Psoas muscle (tissue), 8 donors: Measurements from ENCODE around the gene CAPN2. TPM values are rescaled to one million over a fixed set of nuclear protein-coding genes. Genes with fewer than 3 reads are reported as not detected.
A peak's percentile ranks its signal among the peaks of the same experiment; 100 is the strongest.

ENCODE experiments used
- ATAC-seq, 4 donors: fragments of 200-7000 bp; cut with Tn5 transposase; one replicate each; pipeline ENCODE4 v1.9.1; 2020; ENCODE audit warnings: moderate library complexity in 3 of 4, mild to moderate bottlenecking in 2 of 4
- DNase-seq, 2 donors: peaks; one replicate each; pipeline ENCODE4 v3.0.0-alpha.2; 2020
- H3K27ac ChIP-seq: fragments of 200-600 bp; one replicate; pipeline ENCODE4 v1.8.0; 2022
- H3K27me3 ChIP-seq, 3 donors: fragments of 200-600 bp in 1 of 3; one replicate each; pipeline versions ENCODE4 v1.6.1 to v1.8.0; 2013 to 2022; ENCODE audit warnings: low read length in 2 of 3, mild to moderate bottlenecking in 2 of 3, moderate library complexity in 1 of 3; ENCODE audit not compliant: insufficient read depth in 3 of 3
- H3K36me3 ChIP-seq, 2 donors: fragments of 200-600 bp in 1 of 2; one replicate each; pipeline versions ENCODE4 v1.6.1 to v1.8.0; 2013 to 2022; ENCODE audit warnings: low read depth in 1 of 2, mild to moderate bottlenecking in 1 of 2, moderate library complexity in 1 of 2; ENCODE audit not compliant: insufficient read depth in 1 of 2
- H3K4me1 ChIP-seq: fragments of 200-600 bp; one replicate; pipeline ENCODE4 v1.8.0; 2022
- H3K4me3 ChIP-seq: fragments of 200-600 bp; one replicate; pipeline ENCODE4 v1.8.0; 2022; ENCODE audit warnings: mild to moderate bottlenecking
- H3K9me3 ChIP-seq: fragments of 200-600 bp; one replicate; pipeline ENCODE4 v1.8.0; 2022
- WGBS, 3 donors: extraction: QIAGEN DNeasy Blood & Tissue Kit; methylation state at CpG; one replicate each; pipeline versions ENCODE4 v1.1.6 to v1.1.7; 2013; 5-methylcytosine and 5-hydroxymethylcytosine counted together
- intact Hi-C, 2 donors: fragments of 100-400 bp; cut with DNase I; formaldehyde crosslinking; loops; one replicate each; pipeline versions ENCODE4 v1.11.0 to v1.14.2; 2022
- polyA plus RNA-seq, 3 donors: library from polyadenylated mRNA; stranded (reverse); fragments of 200-250 nt; gene quantifications; one replicate each; pipeline ENCODE4 v1.2.3, GENCODE V29; 2013
- total RNA-seq, 4 donors: library from RNA; stranded (reverse); fragmentation: NEBNext Ultra II Directional in 2 of 4; extraction: Animal tissue kit (Norgen Biotek cat#: 25700) in 2 of 4; gene quantifications; one replicate each; pipeline versions ENCODE4 v1.2.1 to v1.2.4, GENCODE V29; 2021 to 2023
- TF ChIP-seq, protein P1 (sequence below): fragments of 200-600 bp; IDR thresholded peaks from one replicate; pipeline ENCODE4 v1.8.0; 2022; ENCODE audit warnings: antibody characterized with exemption
- donor health status: healthy with polysubstance abuse.
- donor health status: DM: no; HTN: no; CAD: no; lungs with moderate emphysema.
- donor health status: Bipolar disorder and iron deficiency.
- donor health status: healthy.
- donor health status: DM: yes; HTN: yes; CAD: no.
- donor health status: DM: no; HTN: no; CAD: no.
- donor health status: DM: no; HTN: no; CAD: no.
- donor health status: DM: yes; HTN: yes; CAD: no.

CAPN2 gene
- total and polyA plus RNA-seq, 7 donors: 47.6 to 157 (median 105) TPM

DNA sequence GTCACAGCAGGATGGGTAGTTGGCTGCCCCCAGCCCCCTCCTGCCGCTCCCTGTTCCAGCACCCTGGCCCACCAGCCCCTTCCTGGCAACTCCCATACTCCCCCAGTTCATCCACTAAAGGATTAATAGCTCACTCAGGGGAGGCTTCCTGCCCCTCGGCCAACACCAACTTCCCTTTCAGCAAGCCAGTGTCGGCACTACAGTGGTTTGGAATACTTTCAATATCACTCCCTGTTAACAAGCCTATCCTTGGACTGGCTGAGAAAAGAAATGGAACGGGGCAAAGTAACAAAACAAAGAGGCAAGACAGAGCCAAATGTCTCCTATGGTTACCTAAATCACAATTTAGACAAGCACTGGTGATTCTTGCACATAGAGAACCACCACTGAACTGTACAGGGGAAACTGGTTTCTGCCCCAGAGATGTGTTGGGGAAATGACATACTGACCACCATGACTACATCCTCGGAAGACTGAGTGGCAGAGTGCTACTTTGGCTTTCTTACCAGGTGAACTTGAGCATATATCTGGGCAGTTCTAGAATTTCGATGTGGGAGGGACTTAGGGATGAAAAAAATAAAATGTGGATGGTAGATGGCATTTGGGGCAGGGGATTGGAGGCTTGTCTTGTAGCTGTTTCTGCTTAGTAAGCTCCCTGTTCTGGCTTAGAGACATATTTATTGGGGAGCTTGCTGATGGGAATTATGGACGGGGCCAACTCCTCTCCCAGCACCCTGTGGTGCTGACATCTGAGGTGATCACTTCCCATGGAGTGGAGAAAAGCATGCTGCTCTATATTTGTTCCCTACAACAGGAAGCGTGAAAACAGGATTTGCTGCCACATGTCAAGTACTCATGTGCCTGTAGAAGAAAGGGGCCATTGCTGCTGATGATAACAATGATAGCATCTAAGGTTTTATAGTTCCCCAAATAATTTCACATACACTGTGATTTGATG is 7.1 kb upstream of the CAPN2 start:
- Histone ChIP-seq H3K27me3 (no peaks in the 10 kb centered on the region), H3K9me3 (no peaks in the 10 kb centered on the region), H3K36me3 (no peaks in the 10 kb centered on the region), H3K4me3 (no peak overlapping the region), H3K4me1 (peaks cover 32% of the 10 kb centered on the region), H3K27ac (no peak overlapping the region)
- 47 to 62% (median 52%) methylated on average over 8 of the region's 8 CpGs for WGBS, 3 donors
- intact Hi-C loops: no loop called here
- TF ChIP-seq, protein P1, sequence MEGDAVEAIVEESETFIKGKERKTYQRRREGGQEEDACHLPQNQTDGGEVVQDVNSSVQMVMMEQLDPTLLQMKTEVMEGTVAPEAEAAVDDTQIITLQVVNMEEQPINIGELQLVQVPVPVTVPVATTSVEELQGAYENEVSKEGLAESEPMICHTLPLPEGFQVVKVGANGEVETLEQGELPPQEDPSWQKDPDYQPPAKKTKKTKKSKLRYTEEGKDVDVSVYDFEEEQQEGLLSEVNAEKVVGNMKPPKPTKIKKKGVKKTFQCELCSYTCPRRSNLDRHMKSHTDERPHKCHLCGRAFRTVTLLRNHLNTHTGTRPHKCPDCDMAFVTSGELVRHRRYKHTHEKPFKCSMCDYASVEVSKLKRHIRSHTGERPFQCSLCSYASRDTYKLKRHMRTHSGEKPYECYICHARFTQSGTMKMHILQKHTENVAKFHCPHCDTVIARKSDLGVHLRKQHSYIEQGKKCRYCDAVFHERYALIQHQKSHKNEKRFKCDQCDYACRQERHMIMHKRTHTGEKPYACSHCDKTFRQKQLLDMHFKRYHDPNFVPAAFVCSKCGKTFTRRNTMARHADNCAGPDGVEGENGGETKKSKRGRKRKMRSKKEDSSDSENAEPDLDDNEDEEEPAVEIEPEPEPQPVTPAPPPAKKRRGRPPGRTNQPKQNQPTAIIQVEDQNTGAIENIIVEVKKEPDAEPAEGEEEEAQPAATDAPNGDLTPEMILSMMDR: no peak
- DNase-seq: no peak
- no peak for ATAC-seq

DNA sequence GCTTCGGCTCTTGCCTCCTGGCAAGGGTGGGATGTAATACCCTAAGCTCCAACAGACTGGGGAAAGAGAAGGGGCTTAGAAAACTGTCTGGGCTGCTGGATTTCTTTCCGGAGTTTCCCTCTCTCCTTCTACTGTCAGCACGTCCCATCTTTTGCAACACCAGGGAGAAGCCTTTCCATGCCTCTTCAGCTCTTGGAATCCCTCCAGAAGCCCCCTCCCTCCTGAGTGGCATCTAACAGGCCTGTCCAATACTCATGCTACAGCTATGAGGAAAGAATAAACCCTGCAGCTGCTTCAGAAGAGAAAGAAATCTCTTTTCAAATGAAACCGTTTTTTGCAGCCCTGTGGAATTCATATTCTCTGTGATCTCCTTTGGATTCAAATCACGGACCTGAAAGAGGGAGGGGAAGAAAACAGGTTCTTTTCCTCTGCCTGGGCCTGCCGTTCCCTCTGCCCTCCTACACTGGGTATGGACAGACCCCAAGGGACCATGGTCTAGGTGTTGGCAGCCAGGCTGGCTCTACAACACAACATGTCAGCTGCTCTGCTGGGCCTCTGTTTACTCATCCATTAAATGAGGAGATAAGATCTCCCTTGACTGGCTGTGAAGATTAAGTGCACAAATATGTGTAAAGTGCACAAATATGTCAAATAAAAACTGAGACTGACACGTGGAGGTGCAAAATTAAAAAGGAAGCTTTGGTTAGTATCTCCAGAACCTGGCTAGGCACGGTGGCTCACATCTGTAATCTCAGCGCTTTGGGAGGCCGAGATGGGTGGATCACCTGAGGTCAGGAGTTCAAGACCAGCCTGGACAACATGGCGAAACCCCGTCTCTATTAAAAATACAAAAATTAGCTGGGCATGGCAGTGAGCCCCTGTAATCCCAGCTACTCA is 6.0 kb upstream of the CAPN2 start:
- Histone ChIP-seq H3K4me1 (peaks cover 27% of the 10 kb centered on the region), H3K9me3 (no peaks in the 10 kb centered on the region), H3K4me3 (no peak overlapping the region), H3K27ac (peak overlapping the region; percentile 87), H3K36me3 (no peaks in the 10 kb centered on the region), H3K27me3 (no peaks in the 10 kb centered on the region)
- DNase-seq (no peak), ATAC-seq (no peak)
- TF ChIP-seq, protein P1: no peak
- WGBS, 3 donors: 54 to 61% (median 55%) methylated on average over 12 of the region's 12 CpGs
- intact Hi-C loops: no loop called here

GRCh38 chr1:223707256-223708000 is 4.9 kb upstream of the CAPN2 start:
- Histone ChIP-seq H3K27me3 (no peaks in the 10 kb centered on the region), H3K4me1 (peaks cover 30% of the 10 kb centered on the region), H3K27ac (peak overlapping the region; percentile 87), H3K4me3 (no peak overlapping the region), H3K9me3 (no peaks in the 10 kb centered on the region), H3K36me3 (no peaks in the 10 kb centered on the region)
- WGBS, 3 donors: 28 to 30% (median 29%) methylated on average over 6 of the region's 6 CpGs
- intact Hi-C loops: no loop called here
- TF ChIP-seq, protein P1: no peak
- peak; percentile 79 to 82 for DNase-seq
- ATAC-seq: peak; percentile 90 to 96 (median 93)

DNA sequence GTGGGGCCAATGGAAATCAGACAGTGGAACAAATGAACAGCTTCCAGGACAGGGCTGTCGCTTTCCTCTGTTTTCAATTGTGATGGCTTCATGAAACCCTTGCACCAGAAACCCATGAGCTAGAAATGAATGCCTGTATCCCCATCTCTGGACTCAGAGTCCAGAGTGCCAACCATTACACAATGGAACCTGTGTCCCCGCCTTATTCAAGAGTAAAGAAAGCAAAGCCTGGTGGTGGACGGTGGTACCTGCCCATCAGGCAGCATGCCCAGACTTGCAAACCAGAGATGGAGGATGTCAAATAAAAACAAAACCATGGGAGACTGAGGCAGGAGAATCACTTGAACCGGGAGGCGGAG is 4.4 kb upstream of the CAPN2 start:
- Histone ChIP-seq H3K4me3 (no peak overlapping the region), H3K9me3 (no peaks in the 10 kb centered on the region), H3K27me3 (no peaks in the 10 kb centered on the region), H3K4me1 (peaks cover 30% of the 10 kb centered on the region), H3K36me3 (no peaks in the 10 kb centered on the region), H3K27ac (peak overlapping the region; percentile 87)
- ATAC-seq: no peak
- intact Hi-C loops: no loop called here
- no peak for DNase-seq
- TF ChIP-seq, protein P1: no peak
- WGBS, 3 donors: 55 to 67% (median 61%) methylated on average over 5 of the region's 5 CpGs
